Measurements from ENCODE around the gene ITGA4.
A peak's percentile ranks its signal among the peaks of the same experiment; 100 is the strongest.

ITGA4 gene

GRCh38 chr2:181576431-181576830 is 119.2 kb downstream of the ITGA4 start:
- DNase-seq: no peak

- no peak for DNase-seq
Observed at GRCh38 chr2:181578829-181579228, 121.6 kb downstream of the ITGA4 start.

- no peak for DNase-seq
Observed at GRCh38 chr2:181581534-181581933, 124.3 kb downstream of the ITGA4 start.

- DNase-seq: peak; percentile 69
Observed at GRCh38 chr2:181585732-181586131, 128.5 kb downstream of the ITGA4 start.

Measured in NCI-H748 treated with DMSO at 0.1 percent for 48 hours (cell line).